Measurements from ENCODE around the gene KCNS1. TPM values are rescaled to one million over a fixed set of nuclear protein-coding genes. Genes with fewer than 3 reads are reported as not detected.

Gene KCNS1
- total and polyA plus RNA-seq, 3 donors from 2014 or later = 2.1 to 7.7 (median 4.6) TPM

GRCh38 chr20:45094201-45094600 lies 6.7 kb downstream of the KCNS1 start:
- Histone ChIP-seq H3K36me3 (ENCODE audit: low read depth, missing control alignments) (no peaks in the 10 kb centered on the region), H3K27me3 (no peaks in the 10 kb centered on the region), H3K27ac (no peak overlapping the region), H3K4me3 (no peak overlapping the region), H3K9me3 (no peaks in the 10 kb centered on the region), H3K4me1 (no peaks in the 10 kb centered on the region)
- 96 to 98% methylated on average over 2 of the region's 2 CpGs for WGBS, 2 donors
- DNase-seq = no peak
- TF ChIP-seq CTCF (IDR thresholded peaks at IDR 0.05) (no peak), POLR2A (IDR thresholded peaks at IDR 0.05) (no peak)
- intact Hi-C loops (cut with DNase I; ENCODE audit: low total_unique reads) = no loop called here

- H3K27me3 ChIP-seq = no peaks in the 10 kb centered on the region
- intact Hi-C loops (cut with DNase I; ENCODE audit: low total_unique reads) = no loop called here
- H3K4me1 ChIP-seq = no peaks in the 10 kb centered on the region
- H3K4me3 ChIP-seq = no peak overlapping the region
- WGBS, 2 donors = 91% methylated on average over 7 of the region's 7 CpGs
- TF ChIP-seq CTCF (IDR thresholded peaks at IDR 0.05) (no peak), POLR2A (IDR thresholded peaks at IDR 0.05) (no peak)
- no peaks in the 10 kb centered on the region for H3K36me3 ChIP-seq (ENCODE audit: low read depth, missing control alignments)
- DNase-seq = no peak
- no peak overlapping the region for H3K27ac ChIP-seq
- no peaks in the 10 kb centered on the region for H3K9me3 ChIP-seq
These were observed 8.0 kb downstream of the KCNS1 start for GRCh38 chr20:45092898-45093297.

- intact Hi-C loops (cut with DNase I; ENCODE audit: low total_unique reads) = no loop called here
These were observed 9.6 kb downstream of the KCNS1 start for GRCh38 chr20:45091366-45091765.

GRCh38 chr20:45090481-45090880 lies 10.4 kb downstream of the KCNS1 start:
- no peaks in the 10 kb centered on the region for H3K27me3 ChIP-seq
- no peak overlapping the region for H3K4me3 ChIP-seq
- H3K36me3 ChIP-seq (ENCODE audit: low read depth, missing control alignments) = no peaks in the 10 kb centered on the region
- intact Hi-C loops (cut with DNase I; ENCODE audit: low total_unique reads) = no loop called here
- TF ChIP-seq CTCF (IDR thresholded peaks at IDR 0.05) = no peak
- no peak for TF ChIP-seq POLR2A (IDR thresholded peaks at IDR 0.05)
- H3K27ac ChIP-seq = no peak overlapping the region
- no peak for DNase-seq
- no peaks in the 10 kb centered on the region for H3K4me1 ChIP-seq
- WGBS, 2 donors = 92 to 95% methylated on average over 3 of the region's 3 CpGs
- no peaks in the 10 kb centered on the region for H3K9me3 ChIP-seq

More at GRCh38 chr20:45091366-45091765, 9.6 kb downstream of the KCNS1 start:
- no peaks in the 10 kb centered on the region for H3K36me3 ChIP-seq (ENCODE audit: low read depth, missing control alignments)
- no peak for DNase-seq
- no peak overlapping the region for H3K4me3 ChIP-seq
- no peaks in the 10 kb centered on the region for H3K9me3 ChIP-seq
- 92 to 94% methylated on average over 3 of the region's 3 CpGs for WGBS, 2 donors
- H3K27me3 ChIP-seq = no peaks in the 10 kb centered on the region
- H3K27ac ChIP-seq = no peak overlapping the region
- no peaks in the 10 kb centered on the region for H3K4me1 ChIP-seq
- no peak for TF ChIP-seq CTCF (IDR thresholded peaks at IDR 0.05)
- TF ChIP-seq POLR2A (IDR thresholded peaks at IDR 0.05) = no peak

GRCh38 chr20:45088247-45088646 lies 12.7 kb downstream of the KCNS1 start:
- no peak for DNase-seq
- H3K9me3 ChIP-seq = no peaks in the 10 kb centered on the region

More at GRCh38 chr20:45088247-45088646, 12.7 kb downstream of the KCNS1 start:
- Histone ChIP-seq H3K4me3 (no peak overlapping the region), H3K27ac (no peak overlapping the region), H3K4me1 (no peaks in the 10 kb centered on the region), H3K36me3 (ENCODE audit: low read depth, missing control alignments) (no peaks in the 10 kb centered on the region), H3K27me3 (no peaks in the 10 kb centered on the region)
- WGBS, 2 donors = 69 to 71% methylated on average over 7 of the region's 7 CpGs
- no peak for TF ChIP-seq POLR2A (IDR thresholded peaks at IDR 0.05)
- TF ChIP-seq CTCF (IDR thresholded peaks at IDR 0.05) = no peak
- intact Hi-C loops (cut with DNase I; ENCODE audit: low total_unique reads) = no loop called here
